PC-9 (cell line): ENCODE data around the gene HOATZ. TPM values are rescaled to one million over a fixed set of nuclear protein-coding genes. Genes with fewer than 3 reads are reported as not detected.

Experiments
- BruUV-seq: library from RNA; stranded (reverse); fragments of 400-500 nt; replicated peaks from 2 replicates; lab custom pipeline; 2021; lab: Mats Ljungman, UMichigan
- CTCF ChIA-PET: fragments of 300-600 bp; sonication (Branson Sonifier 250); formaldehyde crosslinking; loops from one replicate; lab custom pipeline; 2022; ENCODE audit warnings: antibody characterized with exemption; lab: Charles Lee
- POLR2A ChIA-PET: fragments of 300-600 bp; sonication (Branson Sonifier 250); formaldehyde crosslinking; loops from one replicate; lab custom pipeline; 2022; ENCODE audit warnings: antibody characterized with exemption; ENCODE audit not compliant: unreplicated experiment; lab: Charles Lee
- DNase-seq, 2 experiments: peaks; one replicate each; pipeline versions ENCODE4 v3.0.0 to v3.0.0-alpha.2; 2015 to 2022; ENCODE audit warnings: mixed read lengths in 1 of 2
- H2AFZ ChIP-seq: fragments of 200-600 bp; sonication (generic); 2 replicates; pipeline ENCODE4 v1.8.1; 2017; ENCODE audit warnings: antibody characterized with exemption
- H3F3A ChIP-seq: fragments of 200-600 bp; sonication (generic); 2 replicates; pipeline ENCODE4 v1.8.1; 2017; ENCODE audit warnings: antibody characterized with exemption, mild to moderate bottlenecking, low read depth; ENCODE audit not compliant: insufficient read depth
- H3K27ac ChIP-seq: fragments of 200-600 bp; sonication (generic); 2 replicates; pipeline ENCODE4 v1.6.1; 2016; ENCODE audit warnings: mixed run types
- H3K27me3 ChIP-seq: fragments of 200-600 bp; sonication (generic); 2 replicates; pipeline ENCODE4 v1.6.1; 2016; ENCODE audit warnings: low read depth, mixed run types; ENCODE audit not compliant: insufficient read depth
- H3K36me3 ChIP-seq: fragments of 200-600 bp; sonication (generic); 2 replicates; pipeline ENCODE4 v1.6.1; 2016; ENCODE audit warnings: low read depth, mixed run types
- H3K4me1 ChIP-seq: fragments of 200-600 bp; sonication (generic); replicated peaks from 2 replicates; pipeline ENCODE4 v1.6.1; 2016; ENCODE audit warnings: mixed run types; ENCODE audit not compliant: insufficient read depth
- H3K4me2 ChIP-seq: fragments of 200-600 bp; sonication (generic); 2 replicates; pipeline ENCODE4 v1.6.1; 2017; ENCODE audit warnings: mixed run types
- H3K4me3 ChIP-seq: fragments of 200-600 bp; sonication (generic); 2 replicates; pipeline ENCODE4 v1.6.1; 2016; ENCODE audit warnings: mixed run types
- H3K79me2 ChIP-seq: fragments of 200-600 bp; sonication (generic); 2 replicates; pipeline ENCODE4 v1.6.1; 2017; ENCODE audit warnings: low read depth, mixed run types
- H3K9me2 ChIP-seq: fragments of 200-600 bp; sonication (generic); 2 replicates; pipeline ENCODE4 v1.8.1; 2017; ENCODE audit warnings: mild to moderate bottlenecking; ENCODE audit not compliant: insufficient read depth
- H3K9me3 ChIP-seq: fragments of 200-600 bp; sonication (generic); 2 replicates; pipeline ENCODE4 v1.8.1; 2016; ENCODE audit warnings: low read depth; ENCODE audit not compliant: insufficient read depth
- H4K20me1 ChIP-seq: fragments of 200-600 bp; sonication (generic); 2 replicates; pipeline ENCODE4 v1.8.1; 2017; ENCODE audit not compliant: insufficient read depth
- CTCF ChIP-seq: fragments of 200-600 bp; sonication (generic); conservative IDR thresholded peaks from 2 replicates; pipeline ENCODE4 v1.6.1; 2017; ENCODE audit warnings: mixed run types, antibody characterized with exemption, mild to moderate bottlenecking, moderate library complexity
- EZH2 ChIP-seq: fragments of 200-600 bp; sonication (generic); IDR thresholded peaks from 2 replicates; pipeline ENCODE4 v1.8.0; 2017; ENCODE audit warnings: antibody characterized with exemption, low read depth
- intact Hi-C: fragments of 100-400 bp; cut with micrococcal nuclease; formaldehyde crosslinking; loops from one replicate; pipeline ENCODE4 v1.10.0; 2022; ENCODE audit not compliant: unreplicated experiment
- total RNA-seq: library from RNA; stranded (reverse); gene quantifications from 2 replicates; pipeline ENCODE4 v1.2.3, GENCODE V29; 2021

HOATZ gene
- total RNA-seq, 1 experiment from 2014 or later: not detected

DNA sequence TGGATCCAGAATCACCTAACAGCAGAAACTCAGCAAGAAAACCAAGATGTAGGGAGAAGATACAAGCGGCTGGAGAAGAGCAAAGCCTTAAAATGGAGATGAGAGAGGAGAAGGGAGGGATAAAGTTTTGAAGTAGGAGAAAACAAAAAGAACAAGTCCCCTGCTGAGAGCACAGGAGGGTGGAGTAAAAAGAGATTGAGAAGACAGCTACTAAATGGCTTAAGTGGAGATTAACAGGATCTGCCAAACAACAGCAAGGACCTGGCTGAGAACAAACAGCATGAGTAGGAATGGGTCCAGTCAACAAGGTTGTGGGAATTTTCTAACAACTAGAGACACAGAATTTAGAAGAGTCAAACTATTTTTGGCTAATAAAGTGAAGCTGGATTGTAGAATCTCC is 20.5 kb upstream of the HOATZ start:
- no peak for DNase-seq
- no peaks in the 10 kb centered on the region for H3K27me3 ChIP-seq
- H3K4me3 ChIP-seq: no peak overlapping the region
- H3F3A ChIP-seq: no peaks in the 10 kb centered on the region
- BruUV-seq: no TSS peak
- H3K9me3 ChIP-seq: no peaks in the 10 kb centered on the region
- H3K4me1 ChIP-seq: no peaks in the 10 kb centered on the region
- CTCF ChIA-PET: no interaction called here
- H2AFZ ChIP-seq: 0 out of 2 replicates have a peak overlapping the region, but pooled peaks have one; percentile 5
- intact Hi-C loops: no loop called here
- no peak overlapping the region for H3K27ac ChIP-seq
- H3K9me2 ChIP-seq: no peaks in the 10 kb centered on the region; the same call in 1 of the 2 replicates
- no peaks in the 10 kb centered on the region for H4K20me1 ChIP-seq
- POLR2A ChIA-PET: no interaction called here
- H3K79me2 ChIP-seq: no peaks in the 10 kb centered on the region
- no peak overlapping the region for H3K4me2 ChIP-seq
- TF ChIP-seq EZH2: no peak
- TF ChIP-seq CTCF: no peak
- no peaks in the 10 kb centered on the region for H3K36me3 ChIP-seq

DNA sequence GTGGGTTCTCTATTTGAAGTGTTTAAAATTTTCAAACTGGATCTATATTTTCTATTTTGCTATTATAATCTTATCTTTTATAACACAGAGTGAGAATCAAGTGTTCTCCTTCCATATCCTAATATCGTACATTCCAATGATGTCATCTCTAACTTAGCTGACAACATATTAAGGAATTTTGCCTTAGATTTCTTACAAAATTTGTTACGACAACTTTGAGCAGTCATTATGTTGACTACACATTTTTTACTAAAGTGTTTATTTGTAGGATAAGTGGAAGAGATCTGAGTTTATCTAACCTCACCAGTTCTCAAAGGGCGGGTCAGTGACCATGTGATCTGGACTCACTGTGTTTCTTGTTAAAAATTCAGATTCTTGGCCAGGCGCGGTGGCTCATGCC is 15.1 kb upstream of the HOATZ start:
- CTCF ChIA-PET: no interaction called here
- Histone ChIP-seq H3K9me2 (peaks cover 4% of the 10 kb centered on the region; the same call in 1 of the 2 replicates), H4K20me1 (no peaks in the 10 kb centered on the region), H3F3A (no peaks in the 10 kb centered on the region), H3K4me1 (no peaks in the 10 kb centered on the region), H3K79me2 (no peaks in the 10 kb centered on the region), H3K36me3 (no peaks in the 10 kb centered on the region), H2AFZ (no peak overlapping the region), H3K4me2 (no peak overlapping the region), H3K9me3 (no peaks in the 10 kb centered on the region), H3K4me3 (no peak overlapping the region), H3K27ac (no peak overlapping the region), H3K27me3 (no peaks in the 10 kb centered on the region)
- POLR2A ChIA-PET: no interaction called here
- TF ChIP-seq EZH2 (no peak), CTCF (no peak)
- intact Hi-C loops: no loop called here
- no peak for DNase-seq
- BruUV-seq: no TSS peak

DNA sequence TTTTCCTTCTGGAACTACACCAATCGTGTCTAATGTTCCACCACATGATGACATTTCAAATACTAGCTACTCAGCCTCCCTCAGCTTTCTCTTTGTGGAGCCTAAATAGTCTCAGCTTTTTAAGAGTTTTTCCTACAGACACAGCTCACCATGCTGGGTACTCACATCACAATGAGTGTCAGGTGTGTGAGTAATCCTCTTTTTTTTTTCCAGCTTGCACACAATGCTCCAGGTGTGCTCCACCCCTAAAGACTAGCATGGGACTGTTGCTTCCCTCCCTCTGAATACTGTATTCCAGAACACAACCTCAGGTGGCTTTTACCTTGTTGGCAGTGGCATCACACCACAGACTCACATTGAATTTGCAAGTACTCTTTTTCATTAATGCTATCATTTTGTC is 14.1 kb upstream of the HOATZ start:
- Histone ChIP-seq H3K9me2 (peaks cover 4% of the 10 kb centered on the region; the same call in 1 of the 2 replicates), H3F3A (no peaks in the 10 kb centered on the region), H3K36me3 (no peaks in the 10 kb centered on the region), H3K9me3 (no peaks in the 10 kb centered on the region), H3K27me3 (no peaks in the 10 kb centered on the region), H2AFZ (no peak overlapping the region), H3K4me1 (no peaks in the 10 kb centered on the region), H3K79me2 (no peaks in the 10 kb centered on the region), H3K4me3 (no peak overlapping the region), H4K20me1 (no peaks in the 10 kb centered on the region), H3K27ac (no peak overlapping the region), H3K4me2 (no peak overlapping the region)
- intact Hi-C loops: no loop called here
- TF ChIP-seq EZH2 (no peak), CTCF (no peak)
- DNase-seq: no peak
- POLR2A ChIA-PET: no interaction called here
- BruUV-seq: no TSS peak
- CTCF ChIA-PET: no interaction called here
